Smooth muscle cell (in vitro differentiated cells): ENCODE data around the gene GRAMD4. TPM values are rescaled to one million over a fixed set of nuclear protein-coding genes. Genes with fewer than 3 reads are reported as not detected.

Source experiments
- DNase-seq: peaks from one replicate; lab custom pipeline; 2025; ENCODE audit not compliant: unreplicated experiment; lab: John Stamatoyannopoulos, UW
- H2AFZ ChIP-seq: fragments of 200-600 bp; sonication (generic); 2 replicates; pipeline ENCODE4 v1.6.0; 2016; ENCODE audit warnings: antibody characterized with exemption, low read depth, mild to moderate bottlenecking
- H3F3A ChIP-seq: fragments of 200-600 bp; sonication (generic); 2 replicates; pipeline ENCODE4 v1.6.0; 2017; ENCODE audit warnings: antibody characterized with exemption, low read depth
- H3K27ac ChIP-seq: fragments of 200-600 bp; sonication (generic); 2 replicates; pipeline ENCODE4 v1.5.1; 2016; ENCODE audit warnings: low read depth, mild to moderate bottlenecking
- H3K27me3 ChIP-seq: fragments of 200-600 bp; sonication (generic); 2 replicates; pipeline ENCODE4 v1.6.1; 2016; ENCODE audit warnings: low read depth, mild to moderate bottlenecking
- H3K36me3 ChIP-seq: fragments of 200-600 bp; sonication (generic); 2 replicates; pipeline ENCODE4 v1.5.1; 2016; ENCODE audit warnings: low read depth
- H3K4me1 ChIP-seq: fragments of 200-600 bp; sonication (generic); 2 replicates; pipeline ENCODE4 v1.5.1; 2016; ENCODE audit warnings: low read depth
- H3K4me2 ChIP-seq: fragments of 200-600 bp; sonication (generic); 2 replicates; pipeline ENCODE4 v1.6.0; 2016; ENCODE audit warnings: mild to moderate bottlenecking
- H3K4me3 ChIP-seq: fragments of 200-600 bp; sonication (generic); 2 replicates; pipeline ENCODE4 v1.5.1; 2016; ENCODE audit warnings: mild to moderate bottlenecking
- H3K79me2 ChIP-seq: fragments of 200-600 bp; sonication (generic); 2 replicates; pipeline ENCODE4 v1.6.0; 2016; ENCODE audit warnings: low read depth, mild to moderate bottlenecking
- H3K9ac ChIP-seq: fragments of 200-600 bp; sonication (generic); 2 replicates; pipeline ENCODE4 v1.6.0; 2016; ENCODE audit warnings: low read depth
- H3K9me3 ChIP-seq: fragments of 200-600 bp; sonication (generic); replicated peaks from 2 replicates; pipeline ENCODE4 v1.5.1; 2016; ENCODE audit warnings: low read depth
- H4K20me1 ChIP-seq: fragments of 200-600 bp; sonication (generic); 2 replicates; pipeline ENCODE4 v1.6.0; 2016; ENCODE audit warnings: low read depth
- WGBS: methylation state at CpG from one replicate; pipeline ENCODE4 v1.1.7; 2016; ENCODE audit warnings: low lambda C conversion rate; 5-methylcytosine and 5-hydroxymethylcytosine counted together
- polyA plus RNA-seq: library from polyadenylated mRNA; unstranded; fragments of >200 nt; fragmentation: Nextera tagmentation; extraction: Ambion mirVana; gene quantifications from 2 replicates; pipeline ENCODE4 v1.2.1, GENCODE V29; 2016
- total RNA-seq: library from RNA; depleted of rRNA; stranded (reverse); fragments of >200 nt; gene quantifications from 2 replicates; pipeline ENCODE4 v1.2.3, GENCODE V29; 2014
- TF ChIP-seq, protein P1 (sequence below): fragments of 200-600 bp; sonication (generic); IDR thresholded peaks from 2 replicates; pipeline ENCODE4 v1.5.1; 2017; ENCODE audit warnings: borderline replicate concordance, mild to moderate bottlenecking, antibody characterized with exemption; ENCODE audit not compliant: insufficient read depth, poor library complexity, severe bottlenecking

GRAMD4 gene
- total and polyA plus RNA-seq, 2 experiments from 2014 or later: 14.5 to 16.6 TPM

- Histone ChIP-seq H3K9me3 (no peaks in the 10 kb centered on the region), H3K27me3 (no peaks in the 10 kb centered on the region), H3K79me2 (no peaks in the 10 kb centered on the region), H4K20me1 (peaks cover 80% of the 10 kb centered on the region), H3K36me3 (no peaks in the 10 kb centered on the region), H3K27ac (no peak overlapping the region), H3K4me1 (no peaks in the 10 kb centered on the region), H3F3A (no peaks in the 10 kb centered on the region), H3K4me3 (no peak overlapping the region), H2AFZ (no peak overlapping the region), H3K4me2 (no peak overlapping the region), H3K9ac (no peak overlapping the region)
- TF ChIP-seq, protein P1, sequence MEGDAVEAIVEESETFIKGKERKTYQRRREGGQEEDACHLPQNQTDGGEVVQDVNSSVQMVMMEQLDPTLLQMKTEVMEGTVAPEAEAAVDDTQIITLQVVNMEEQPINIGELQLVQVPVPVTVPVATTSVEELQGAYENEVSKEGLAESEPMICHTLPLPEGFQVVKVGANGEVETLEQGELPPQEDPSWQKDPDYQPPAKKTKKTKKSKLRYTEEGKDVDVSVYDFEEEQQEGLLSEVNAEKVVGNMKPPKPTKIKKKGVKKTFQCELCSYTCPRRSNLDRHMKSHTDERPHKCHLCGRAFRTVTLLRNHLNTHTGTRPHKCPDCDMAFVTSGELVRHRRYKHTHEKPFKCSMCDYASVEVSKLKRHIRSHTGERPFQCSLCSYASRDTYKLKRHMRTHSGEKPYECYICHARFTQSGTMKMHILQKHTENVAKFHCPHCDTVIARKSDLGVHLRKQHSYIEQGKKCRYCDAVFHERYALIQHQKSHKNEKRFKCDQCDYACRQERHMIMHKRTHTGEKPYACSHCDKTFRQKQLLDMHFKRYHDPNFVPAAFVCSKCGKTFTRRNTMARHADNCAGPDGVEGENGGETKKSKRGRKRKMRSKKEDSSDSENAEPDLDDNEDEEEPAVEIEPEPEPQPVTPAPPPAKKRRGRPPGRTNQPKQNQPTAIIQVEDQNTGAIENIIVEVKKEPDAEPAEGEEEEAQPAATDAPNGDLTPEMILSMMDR: no peak
- WGBS: 97% methylated on average over 13 of the region's 15 CpGs
- DNase-seq: no peak
Observed at GRCh38 chr22:46593996-46594946, 25.9 kb upstream of the GRAMD4 start.

- no peaks in the 10 kb centered on the region for H3K9me3 ChIP-seq
- H3K4me3 ChIP-seq: no peak overlapping the region
Observed at GRCh38 chr22:46594947-46595298, 25.3 kb upstream of the GRAMD4 start.

GRCh38 chr22:46595545-46595944, 24.6 kb upstream of the GRAMD4 start:
- no peaks in the 10 kb centered on the region for H3K9me3 ChIP-seq
- no peak for DNase-seq
- H3F3A ChIP-seq: no peaks in the 10 kb centered on the region
- H3K79me2 ChIP-seq: no peaks in the 10 kb centered on the region
- 97% methylated on average over 8 of the region's 8 CpGs for WGBS
- no peaks in the 10 kb centered on the region for H3K36me3 ChIP-seq
- H2AFZ ChIP-seq: no peak overlapping the region
- TF ChIP-seq, protein P1: no peak
- H3K4me3 ChIP-seq: no peak overlapping the region
- H3K9ac ChIP-seq: no peak overlapping the region
- H3K27ac ChIP-seq: no peak overlapping the region
- H4K20me1 ChIP-seq: peaks cover 83% of the 10 kb centered on the region
- H3K4me2 ChIP-seq: no peak overlapping the region
- H3K4me1 ChIP-seq: no peaks in the 10 kb centered on the region
- H3K27me3 ChIP-seq: no peaks in the 10 kb centered on the region

More at GRCh38 chr22:46594947-46595298, 25.3 kb upstream of the GRAMD4 start:
- no peaks in the 10 kb centered on the region for H3K79me2 ChIP-seq
- TF ChIP-seq, protein P1: no peak
- H3K4me1 ChIP-seq: no peaks in the 10 kb centered on the region
- WGBS: 94% methylated on average over 17 of the region's 17 CpGs
- H3K36me3 ChIP-seq: no peaks in the 10 kb centered on the region
- H3K27ac ChIP-seq: no peak overlapping the region
- no peak overlapping the region for H3K9ac ChIP-seq
- no peak for DNase-seq
- H3F3A ChIP-seq: no peaks in the 10 kb centered on the region
- peaks cover 78% of the 10 kb centered on the region for H4K20me1 ChIP-seq
- H3K27me3 ChIP-seq: no peaks in the 10 kb centered on the region
- H3K4me2 ChIP-seq: no peak overlapping the region
- H2AFZ ChIP-seq: no peak overlapping the region
